A673 (cell line): ENCODE data around the gene HMCN1. TPM values are rescaled to one million over a fixed set of nuclear protein-coding genes. Genes with fewer than 3 reads are reported as not detected.
"Not testable (repeated sequence)": the region's sequence is repeated elsewhere in the genome, so short reads cannot be mapped to it uniquely, and the experiment has no call there.

Experiments used
- BruUV-seq: library from RNA; stranded (reverse); fragments of 400-500 nt; replicated peaks from 2 replicates; lab custom pipeline; 2021; lab: Mats Ljungman, UMichigan
- CTCF ChIA-PET: fragments of 300-600 bp; sonication (Branson Sonifier 250); formaldehyde crosslinking; loops from one replicate; lab custom pipeline; 2022; ENCODE audit warnings: antibody characterized with exemption; lab: Charles Lee
- POLR2A ChIA-PET: fragments of 300-600 bp; sonication (Branson Sonifier 250); formaldehyde crosslinking; loops from one replicate; lab custom pipeline; 2022; ENCODE audit warnings: antibody characterized with exemption; ENCODE audit not compliant: low non-redundant PET; lab: Charles Lee
- DNase-seq: peaks from one replicate; pipeline ENCODE4 v3.0.0-alpha.2; 2015; ENCODE audit warnings: low spot score
- H3K27ac ChIP-seq: fragments of 200-600 bp; sonication (generic); 2 replicates; pipeline ENCODE4 v1.5.1; 2016; ENCODE audit warnings: mixed run types, low read depth, mild to moderate bottlenecking, mixed read lengths, antibody characterized with exemption, low read length; ENCODE audit not compliant: poor library complexity, severe bottlenecking
- H3K27me3 ChIP-seq: fragments of 200-600 bp; sonication (generic); replicated peaks from 2 replicates; pipeline ENCODE4 v1.6.1; 2017; ENCODE audit warnings: mixed run types, low read depth, mild to moderate bottlenecking, mixed read lengths, antibody characterized with exemption, low read length; ENCODE audit not compliant: insufficient read depth, poor library complexity
- H3K36me3 ChIP-seq: fragments of 200-600 bp; sonication (generic); 2 replicates; pipeline ENCODE4 v1.6.1; 2016; ENCODE audit warnings: mixed run types, mild to moderate bottlenecking, mixed read lengths, antibody characterized with exemption, low read length; ENCODE audit not compliant: insufficient read depth, poor library complexity, severe bottlenecking
- H3K4me1 ChIP-seq: fragments of 200-600 bp; sonication (generic); 2 replicates; pipeline ENCODE4 v1.6.1; 2017; ENCODE audit warnings: mixed run types, mild to moderate bottlenecking, mixed read lengths, antibody characterized with exemption, low read length; ENCODE audit not compliant: insufficient read depth, poor library complexity, severe bottlenecking
- H3K4me3 ChIP-seq: fragments of 200-600 bp; sonication (generic); 2 replicates; pipeline ENCODE4 v1.5.1; 2016; ENCODE audit warnings: low read depth, mixed run types, mild to moderate bottlenecking, mixed read lengths, low read length; ENCODE audit not compliant: poor library complexity, severe bottlenecking
- H3K9me3 ChIP-seq: fragments of 200-600 bp; sonication (generic); 2 replicates; pipeline ENCODE4 v1.6.1; 2016; ENCODE audit warnings: mixed run types, low read depth, mild to moderate bottlenecking, mixed read lengths, antibody characterized with exemption, low read length; ENCODE audit not compliant: poor library complexity, severe bottlenecking
- EZH2 ChIP-seq: fragments of 200-600 bp; sonication (generic); IDR thresholded peaks from 2 replicates; pipeline ENCODE4 v1.6.1; 2017; ENCODE audit warnings: borderline replicate concordance, low read depth, mild to moderate bottlenecking, mixed read lengths, antibody characterized with exemption, low read length; ENCODE audit not compliant: poor library complexity, severe bottlenecking
- intact Hi-C: fragments of 100-400 bp; cut with micrococcal nuclease; formaldehyde crosslinking; loops from one replicate; pipeline ENCODE4 v1.10.0; 2022; ENCODE audit not compliant: unreplicated experiment
- total RNA-seq: library from RNA; stranded (reverse); gene quantifications from 2 replicates; pipeline ENCODE4 v1.2.3, GENCODE V29; 2021
- TF ChIP-seq, protein P1 (sequence below): fragments of 300-800, 200-600 bp; sonication (generic); conservative IDR thresholded peaks from 2 replicates; pipeline ENCODE4 v1.5.1; 2017; ENCODE audit warnings: low read depth, mild to moderate bottlenecking, antibody characterized with exemption, low read length, moderate library complexity, mixed read lengths

Gene HMCN1
- total RNA-seq, 1 experiment from 2014 or later = 134 TPM

DNA sequence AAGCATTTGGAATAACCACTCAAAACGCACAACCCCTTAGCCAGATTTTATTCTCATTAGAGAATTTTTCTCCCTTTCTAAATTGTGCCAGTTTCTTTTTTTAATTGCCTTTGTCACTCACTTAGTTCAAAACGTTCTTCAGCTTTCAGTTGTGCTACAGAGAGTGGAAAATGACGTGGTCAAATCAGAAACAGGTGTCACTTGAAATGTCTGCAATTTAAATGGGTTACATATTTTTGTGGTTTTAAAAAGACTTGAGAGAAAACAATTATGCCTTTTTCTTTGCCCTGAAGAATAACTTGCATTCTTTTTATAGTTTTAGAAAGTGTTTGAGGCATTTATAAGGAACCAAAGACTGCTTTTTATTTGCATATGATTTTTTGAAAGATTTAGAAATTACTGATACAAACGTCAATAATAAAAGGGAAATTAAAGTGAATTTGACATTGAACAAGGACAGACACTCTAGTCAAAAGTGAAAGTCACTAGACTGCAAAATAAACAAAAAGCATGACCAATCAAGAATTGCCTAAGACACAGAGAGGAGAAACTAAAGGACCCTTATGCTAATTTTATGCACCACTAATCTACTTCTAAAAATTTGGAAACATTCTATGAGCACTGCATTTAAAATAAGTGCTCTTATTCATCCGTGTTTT is 449.9 kb downstream of the HMCN1 start:
- TF ChIP-seq, protein P1, sequence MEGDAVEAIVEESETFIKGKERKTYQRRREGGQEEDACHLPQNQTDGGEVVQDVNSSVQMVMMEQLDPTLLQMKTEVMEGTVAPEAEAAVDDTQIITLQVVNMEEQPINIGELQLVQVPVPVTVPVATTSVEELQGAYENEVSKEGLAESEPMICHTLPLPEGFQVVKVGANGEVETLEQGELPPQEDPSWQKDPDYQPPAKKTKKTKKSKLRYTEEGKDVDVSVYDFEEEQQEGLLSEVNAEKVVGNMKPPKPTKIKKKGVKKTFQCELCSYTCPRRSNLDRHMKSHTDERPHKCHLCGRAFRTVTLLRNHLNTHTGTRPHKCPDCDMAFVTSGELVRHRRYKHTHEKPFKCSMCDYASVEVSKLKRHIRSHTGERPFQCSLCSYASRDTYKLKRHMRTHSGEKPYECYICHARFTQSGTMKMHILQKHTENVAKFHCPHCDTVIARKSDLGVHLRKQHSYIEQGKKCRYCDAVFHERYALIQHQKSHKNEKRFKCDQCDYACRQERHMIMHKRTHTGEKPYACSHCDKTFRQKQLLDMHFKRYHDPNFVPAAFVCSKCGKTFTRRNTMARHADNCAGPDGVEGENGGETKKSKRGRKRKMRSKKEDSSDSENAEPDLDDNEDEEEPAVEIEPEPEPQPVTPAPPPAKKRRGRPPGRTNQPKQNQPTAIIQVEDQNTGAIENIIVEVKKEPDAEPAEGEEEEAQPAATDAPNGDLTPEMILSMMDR = no peak
- no peak for TF ChIP-seq EZH2
- peak; percentile 48 for DNase-seq
- H3K9me3 ChIP-seq = no peaks in the 10 kb centered on the region
- H3K4me3 ChIP-seq = no peak overlapping the region
- no peaks in the 10 kb centered on the region for H3K27me3 ChIP-seq
- intact Hi-C loops = no loop called here
- POLR2A ChIA-PET = no interaction called here
- H3K36me3 ChIP-seq = peaks cover 71% of the 10 kb centered on the region
- H3K4me1 ChIP-seq = peaks cover 27% of the 10 kb centered on the region
- CTCF ChIA-PET = no interaction called here
- BruUV-seq = no TSS peak
- peak overlapping the region; percentile 46 for H3K27ac ChIP-seq

DNA sequence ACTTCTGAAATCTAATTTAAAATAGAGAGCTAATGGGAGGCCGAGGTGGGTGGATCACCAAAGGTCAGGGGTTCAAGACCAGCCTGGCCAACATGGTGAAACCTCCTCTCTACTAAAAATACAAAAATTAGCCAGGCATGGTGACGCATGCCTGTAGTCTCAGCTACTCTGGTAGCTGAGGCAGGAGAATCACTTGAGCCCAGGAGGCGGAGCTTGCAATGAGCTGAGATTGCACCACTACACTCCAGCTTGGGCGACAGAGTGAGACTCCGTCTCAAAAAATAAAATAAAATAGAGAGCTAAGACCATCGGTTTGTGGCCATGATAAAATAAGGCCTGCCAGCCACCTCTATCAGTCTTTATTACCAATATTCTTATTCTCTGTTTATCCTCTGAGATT is 452.1 kb downstream of the HMCN1 start:
- intact Hi-C loops, BruUV-seq, DNase-seq, CTCF ChIA-PET, POLR2A ChIA-PET, H3K27ac ChIP-seq, H3K4me3 ChIP-seq, H3K9me3 ChIP-seq, H3K27me3 ChIP-seq: not testable (repeated sequence)
- Histone ChIP-seq H3K36me3 (peaks cover 78% of the 10 kb centered on the region), H3K4me1 (peaks cover 24% of the 10 kb centered on the region)

DNA sequence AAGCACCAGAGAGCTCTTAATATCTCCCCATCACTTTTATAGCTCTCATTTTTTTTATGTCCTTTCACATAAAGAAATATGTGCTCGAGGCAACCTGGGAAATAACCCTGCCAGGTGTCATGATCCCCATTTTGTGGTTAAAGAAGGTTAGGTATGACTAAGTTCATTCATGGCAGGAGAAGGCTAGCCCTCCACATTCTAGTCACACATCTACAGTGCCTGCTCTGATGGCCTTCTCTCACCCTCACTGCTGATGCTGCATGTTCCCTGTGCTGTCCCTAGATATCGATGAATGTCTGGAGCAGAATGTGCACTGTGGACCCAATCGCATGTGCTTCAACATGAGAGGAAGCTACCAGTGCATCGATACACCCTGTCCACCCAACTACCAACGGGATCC is 453.4 kb downstream of the HMCN1 start:
- Histone ChIP-seq H3K36me3 (peaks cover 75% of the 10 kb centered on the region), H3K4me1 (peaks cover 24% of the 10 kb centered on the region), H3K27ac (no peak overlapping the region), H3K4me3 (no peak overlapping the region), H3K27me3 (no peaks in the 10 kb centered on the region), H3K9me3 (no peaks in the 10 kb centered on the region)
- ChIA-PET CTCF (no interaction called here), POLR2A (no interaction called here)
- BruUV-seq = no TSS peak
- TF ChIP-seq EZH2 = no peak
- TF ChIP-seq, protein P1 = no peak
- intact Hi-C loops = no loop called here
- no peak for DNase-seq

DNA sequence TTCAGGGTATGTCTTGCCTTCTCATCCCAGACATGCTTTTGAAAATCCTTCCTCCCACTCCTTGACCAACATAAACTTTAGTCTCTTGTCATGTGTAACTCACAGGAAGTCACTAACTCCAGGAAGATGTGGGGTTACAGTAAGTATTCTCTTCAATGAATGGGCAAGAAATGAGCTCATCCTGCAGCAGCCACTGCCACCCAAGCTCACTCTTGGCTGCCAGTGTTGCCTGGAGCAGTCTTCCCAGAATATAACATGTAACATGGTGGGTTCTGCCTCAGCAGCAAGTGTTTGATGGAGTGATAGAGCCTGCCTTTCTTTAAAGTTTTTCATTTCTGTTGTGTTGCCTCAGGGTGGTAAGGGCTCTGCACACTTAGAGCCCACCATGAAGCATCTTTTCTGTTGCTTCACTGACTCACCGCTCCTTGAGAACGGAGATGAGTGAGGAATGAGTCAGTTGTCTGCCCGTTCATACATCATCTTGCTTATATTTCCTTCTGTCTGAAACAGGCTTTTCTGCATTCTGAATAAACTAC is 453.9 kb downstream of the HMCN1 start:
- no peaks in the 10 kb centered on the region for H3K9me3 ChIP-seq
- no peak for TF ChIP-seq EZH2
- TF ChIP-seq, protein P1 = no peak
- ChIA-PET POLR2A (no interaction called here), CTCF (no interaction called here)
- H3K4me1 ChIP-seq = peaks cover 21% of the 10 kb centered on the region
- peak; percentile 47 for DNase-seq
- intact Hi-C loops = no loop called here
- peaks cover 70% of the 10 kb centered on the region for H3K36me3 ChIP-seq
- no peak overlapping the region for H3K4me3 ChIP-seq
- no TSS peak for BruUV-seq
- no peaks in the 10 kb centered on the region for H3K27me3 ChIP-seq
- no peak overlapping the region for H3K27ac ChIP-seq
